Measurements from ENCODE around the gene MIPOL1. TPM values are rescaled to one million over a fixed set of nuclear protein-coding genes. Genes with fewer than 3 reads are reported as not detected.
"Not testable (repeated sequence)": the region's sequence is repeated elsewhere in the genome, so short reads cannot be mapped to it uniquely, and the experiment has no call there.

The MIPOL1 gene
- total and polyA plus RNA-seq, 3 donors from 2014 or later = 9.0 to 38.8 (median 31.6) TPM

GRCh38 chr14:37553935-37554550, 356.3 kb downstream of the MIPOL1 start:
- no peak overlapping the region for H3K27ac ChIP-seq
- DNase-seq = no peak
- intact Hi-C loops (cut with DNase I; ENCODE audit: low total_unique reads) = no loop called here
- H3K4me1 ChIP-seq = no peaks in the 10 kb centered on the region
- no peaks in the 10 kb centered on the region for H3K27me3 ChIP-seq
- WGBS, 2 donors = 90 to 100% methylated on average over 1 of the region's 1 CpG
- H3K4me3 ChIP-seq = no peak overlapping the region
- TF ChIP-seq, protein P1, sequence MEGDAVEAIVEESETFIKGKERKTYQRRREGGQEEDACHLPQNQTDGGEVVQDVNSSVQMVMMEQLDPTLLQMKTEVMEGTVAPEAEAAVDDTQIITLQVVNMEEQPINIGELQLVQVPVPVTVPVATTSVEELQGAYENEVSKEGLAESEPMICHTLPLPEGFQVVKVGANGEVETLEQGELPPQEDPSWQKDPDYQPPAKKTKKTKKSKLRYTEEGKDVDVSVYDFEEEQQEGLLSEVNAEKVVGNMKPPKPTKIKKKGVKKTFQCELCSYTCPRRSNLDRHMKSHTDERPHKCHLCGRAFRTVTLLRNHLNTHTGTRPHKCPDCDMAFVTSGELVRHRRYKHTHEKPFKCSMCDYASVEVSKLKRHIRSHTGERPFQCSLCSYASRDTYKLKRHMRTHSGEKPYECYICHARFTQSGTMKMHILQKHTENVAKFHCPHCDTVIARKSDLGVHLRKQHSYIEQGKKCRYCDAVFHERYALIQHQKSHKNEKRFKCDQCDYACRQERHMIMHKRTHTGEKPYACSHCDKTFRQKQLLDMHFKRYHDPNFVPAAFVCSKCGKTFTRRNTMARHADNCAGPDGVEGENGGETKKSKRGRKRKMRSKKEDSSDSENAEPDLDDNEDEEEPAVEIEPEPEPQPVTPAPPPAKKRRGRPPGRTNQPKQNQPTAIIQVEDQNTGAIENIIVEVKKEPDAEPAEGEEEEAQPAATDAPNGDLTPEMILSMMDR (IDR thresholded peaks at IDR 0.05) = no peak
- TF ChIP-seq POLR2A (IDR thresholded peaks at IDR 0.05) = no peak
- no peaks in the 10 kb centered on the region for H3K36me3 ChIP-seq (ENCODE audit: low read depth, missing control alignments)
- no peaks in the 10 kb centered on the region for H3K9me3 ChIP-seq

DNA sequence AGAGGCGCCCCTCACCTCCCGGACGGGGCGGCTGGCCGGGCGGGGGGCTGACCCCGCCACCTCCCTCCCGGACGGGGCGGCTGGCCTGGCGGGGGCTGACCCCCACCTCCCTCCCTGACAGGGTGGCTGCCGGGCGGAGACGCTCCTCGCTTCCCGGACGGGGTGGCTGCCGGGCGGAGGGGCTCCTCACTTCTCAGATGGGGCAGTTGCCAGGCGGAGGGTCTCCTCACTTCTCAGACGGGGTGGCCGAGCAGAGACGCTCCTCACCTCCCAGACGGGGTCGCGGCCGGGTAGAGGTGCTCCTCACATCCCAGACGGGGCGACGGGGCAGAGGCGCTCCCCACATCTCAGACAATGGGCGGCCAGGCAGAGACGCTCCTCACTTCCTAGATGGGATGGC, 357.9 kb downstream of the MIPOL1 start:
- H3K4me3 ChIP-seq = peak overlapping the region in 1 of 2 donors; percentile 7
- H3K27me3 ChIP-seq; H3K4me1 ChIP-seq; H3K27ac ChIP-seq; DNase-seq; H3K36me3 ChIP-seq (ENCODE audit: low read depth, missing control alignments); H3K9me3 ChIP-seq; intact Hi-C loops (cut with DNase I; ENCODE audit: low total_unique reads): not testable (repeated sequence)
- WGBS, 2 donors = 82% methylated on average over 20 of the region's 33 CpGs; no CpG with 5 or more reads in 1 of the 2 donors

DNA sequence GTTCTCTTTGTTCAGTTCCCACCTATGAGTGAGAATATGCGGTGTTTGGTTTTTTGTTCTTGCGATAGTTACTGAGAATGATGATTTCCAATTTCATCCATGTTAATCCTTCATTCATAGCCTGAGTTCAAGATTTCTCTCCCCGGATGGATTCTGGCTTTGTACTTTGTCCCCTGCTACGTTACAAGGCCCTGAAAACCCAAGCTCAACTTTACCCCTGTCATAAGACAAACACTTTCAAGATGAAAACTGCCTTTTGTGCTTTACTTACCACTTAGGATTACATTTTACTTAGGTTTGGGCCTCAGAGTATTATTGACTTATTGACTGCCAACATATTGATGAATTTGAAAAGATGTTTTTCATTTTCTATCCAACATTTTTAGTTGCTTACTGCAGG, 361.0 kb downstream of the MIPOL1 start:
- intact Hi-C loops (cut with DNase I; ENCODE audit: low total_unique reads) = no loop called here
- H3K27ac ChIP-seq = no peak overlapping the region
- WGBS, 2 donors = 95 to 98% methylated on average over 4 of the region's 4 CpGs
- no peaks in the 10 kb centered on the region for H3K4me1 ChIP-seq
- H3K4me3 ChIP-seq = no peak overlapping the region
- H3K9me3 ChIP-seq = no peaks in the 10 kb centered on the region
- no peaks in the 10 kb centered on the region for H3K27me3 ChIP-seq
- TF ChIP-seq, protein P1 (IDR thresholded peaks at IDR 0.05) = no peak
- TF ChIP-seq POLR2A (IDR thresholded peaks at IDR 0.05) = no peak
- no peaks in the 10 kb centered on the region for H3K36me3 ChIP-seq (ENCODE audit: low read depth, missing control alignments)
- no peak for DNase-seq

GRCh38 chr14:37559386-37559785, 361.6 kb downstream of the MIPOL1 start:
- intact Hi-C loops (cut with DNase I; ENCODE audit: low total_unique reads) = no loop called here
- no peak for DNase-seq

GRCh38 chr14:37563189-37563588, 365.5 kb downstream of the MIPOL1 start:
- WGBS, 2 donors = 83 to 89% methylated on average over 2 of the region's 2 CpGs
- Histone ChIP-seq H3K27ac (no peak overlapping the region), H3K4me3 (no peak overlapping the region), H3K36me3 (ENCODE audit: low read depth, missing control alignments) (no peaks in the 10 kb centered on the region), H3K27me3 (no peaks in the 10 kb centered on the region), H3K9me3 (no peaks in the 10 kb centered on the region), H3K4me1 (no peaks in the 10 kb centered on the region)
- intact Hi-C loops (cut with DNase I; ENCODE audit: low total_unique reads) = no loop called here
- DNase-seq = no peak
- TF ChIP-seq POLR2A (IDR thresholded peaks at IDR 0.05) = no peak
- TF ChIP-seq, protein P1 (IDR thresholded peaks at IDR 0.05) = no peak

More at GRCh38 chr14:37559386-37559785, 361.6 kb downstream of the MIPOL1 start:
- no peak for TF ChIP-seq POLR2A (IDR thresholded peaks at IDR 0.05)
- TF ChIP-seq, protein P1 (IDR thresholded peaks at IDR 0.05) = no peak
- Histone ChIP-seq H3K27me3 (no peaks in the 10 kb centered on the region), H3K4me1 (no peaks in the 10 kb centered on the region), H3K9me3 (no peaks in the 10 kb centered on the region), H3K36me3 (ENCODE audit: low read depth, missing control alignments) (no peaks in the 10 kb centered on the region), H3K4me3 (no peak overlapping the region), H3K27ac (no peak overlapping the region)
- 89 to 90% methylated on average over 6 of the region's 6 CpGs for WGBS, 2 donors
